Heart left ventricle (tissue), 16 donors: ENCODE measurements around the gene GPR107. TPM values are rescaled to one million over a fixed set of nuclear protein-coding genes. Genes with fewer than 3 reads are reported as not detected.

Experiments used
- ATAC-seq, 4 donors: fragments of 200-7000 bp; cut with Tn5 transposase; one replicate each; pipeline ENCODE4 v1.9.1; 2020 to 2022; ENCODE audit warnings: moderate library complexity in 4 of 4, mild to moderate bottlenecking in 3 of 4, moderate number of reproducible peaks in 1 of 4
- DNase-seq, 5 donors: peaks; one replicate each; pipeline ENCODE4 v3.0.0-alpha.2; 2020
- H3K27ac ChIP-seq, 12 donors: fragments of 200-600 bp; sonication (generic) in 4 of 12; one replicate each; pipeline versions ENCODE4 v1.5.0 to v1.8.0; 2016 to 2022; ENCODE audit warnings: mild to moderate bottlenecking in 2 of 12
- H3K27me3 ChIP-seq, 9 donors: fragments of 200-600 bp; sonication (generic) in 2 of 9; one replicate each; pipeline versions ENCODE4 v1.5.1 to v1.8.0; 2016 to 2022; ENCODE audit warnings: mild to moderate bottlenecking in 3 of 9
- H3K36me3 ChIP-seq, 9 donors: fragments of 200-600 bp; sonication (generic) in 2 of 9; one replicate each; pipeline versions ENCODE4 v1.5.0 to v1.8.0; 2018 to 2022; ENCODE audit warnings: mild to moderate bottlenecking in 2 of 9
- H3K4me1 ChIP-seq, 12 donors: fragments of 200-600 bp; sonication (generic) in 4 of 12; one replicate each; pipeline versions ENCODE4 v1.5.0 to v1.8.0; 2016 to 2022; ENCODE audit warnings: mild to moderate bottlenecking in 3 of 12
- H3K4me3 ChIP-seq, 12 donors: fragments of 200-600 bp; sonication (generic) in 4 of 12; one replicate each; pipeline versions ENCODE4 v1.5.0 to v1.8.0; 2017 to 2022; ENCODE audit warnings: mild to moderate bottlenecking in 9 of 12, moderate library complexity in 4 of 12
- H3K9me3 ChIP-seq, 12 donors: fragments of 200-600 bp; sonication (generic) in 4 of 12; one replicate each; pipeline versions ENCODE4 v1.5.0 to v1.8.0; 2016 to 2022; ENCODE audit warnings: mild to moderate bottlenecking in 1 of 12
- CTCF ChIP-seq, 12 donors: fragments of 200-600 bp; sonication (generic) in 4 of 12; IDR thresholded peaks; one replicate each; pipeline versions ENCODE4 v1.5.0 to v1.8.0; 2018 to 2022; ENCODE audit warnings: antibody characterized with exemption in 12 of 12, mild to moderate bottlenecking in 5 of 12
- POLR2A ChIP-seq, 2 donors: fragments of 450-650 bp; IDR thresholded peaks; one replicate each; pipeline ENCODE4 v1.6.1; 2017; ENCODE audit warnings: antibody characterized with exemption in 2 of 2, mild to moderate bottlenecking in 2 of 2, moderate library complexity in 2 of 2
- WGBS, 4 donors: extraction: QIAGEN DNeasy Blood & Tissue Kit in 2 of 4; methylation state at CpG; one replicate each; pipeline versions ENCODE4 v1.1.5 to v1.1.7; 2013 to 2018; 5-methylcytosine and 5-hydroxymethylcytosine counted together
- intact Hi-C, 10 donors: fragments of 100-400 bp; cut with DNase I; formaldehyde crosslinking; loops; one replicate each; pipeline versions ENCODE4 v1.11.1 to v1.14.2; 2022
- polyA plus RNA-seq, 2 donors: library from polyadenylated mRNA; stranded (reverse); fragments of 200-250 nt; gene quantifications; one replicate each; pipeline ENCODE4 v1.2.3, GENCODE V29; 2013
- total RNA-seq, 9 donors: library from RNA; depleted of rRNA in 2 of 9; stranded (reverse); fragments of >200 nt in 2 of 9; fragmentation: NEBNext Ultra II Directional in 3 of 9; extraction: Animal tissue kit (Norgen Biotek cat#: 25700) in 3 of 9; gene quantifications; one replicate each; pipeline versions ENCODE4 v1.1.0 to v1.2.4, GENCODE V29; 2016 to 2023
- donor health status: ischemic (EF 13 %, LVEDD 7.1; RV severe dilation, severe dysfunction).
- donor health status: healthy with polysubstance abuse.
- donor health status: DM: no; HTN: yes; CAD: no.
- donor health status: DM: no; HTN: no; CAD: no.
- donor health status: ischemic (EF 25% LVEDD 6.9; RV normal size, moderate dysfunction).
- donor health status: ischemic (EF 25% LVEDD 5.7; RV mildly dilated, moderate dysfunction).
- donor health status: healthy.
- donor health status: DM: yes; HTN: yes; CAD: no.
- donor health status: ischemic (EF 35%, LVEDD 5.7; RV mildly dilated, moderate dysfunction).
- donor health status: nonischemic (EF 11% LVEDD 7.7; RV severe dilation, severe dysfunction).
- donor health status: DM: yes; HTN: yes; CAD: no.
- donor health status: PGD.
- donor health status: ischemic (EF 29% LVEDD 5.4; RV normal size, mild dysfunction).
- donor health status: nonischemic (EF 23%, LVEDD 6.1; RV moderate dilation, normal function).

GPR107 gene
- total and polyA plus RNA-seq, 11 donors: 7.0 to 33.2 (median 21.3) TPM

DNA sequence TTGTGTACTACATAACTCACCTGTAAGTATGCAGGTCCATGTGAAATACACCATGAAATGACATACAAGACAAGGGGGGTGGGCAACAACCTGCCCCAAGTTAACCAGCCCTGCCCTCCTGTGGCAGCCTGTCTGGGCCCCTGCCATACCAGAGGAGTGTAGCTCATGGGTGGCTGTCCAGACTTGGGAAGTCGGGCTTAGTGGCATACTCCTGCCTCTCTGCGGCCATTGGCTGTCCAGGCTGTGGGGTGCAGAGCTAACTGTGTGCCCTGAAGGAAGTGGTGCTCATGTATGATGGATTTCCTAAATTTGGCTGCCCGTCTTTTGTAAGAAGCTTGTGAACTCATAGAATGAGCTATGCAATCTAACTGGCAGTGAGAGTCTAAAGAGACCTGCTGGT lies 47.0 kb downstream of the GPR107 start:
- Histone ChIP-seq H3K27ac (no peak overlapping the region), H3K27me3 (no peaks in the 10 kb centered on the region), H3K4me3 (no peak overlapping the region), H3K36me3 (peaks cover 0 to 97% (median 90%) of the 10 kb centered on the region in 9 donors), H3K9me3 (no peaks in the 10 kb centered on the region), H3K4me1 (peaks cover 0 to 19% (median 4%) of the 10 kb centered on the region in 12 donors)
- ATAC-seq (no peak), DNase-seq (no peak)
- intact Hi-C loops: loop anchor here in 9 of 10 donors (2.0 to 10.0 kb wide), 6 partner anchors 213 to 584 kb away; no protein-coding TSS in a partner anchor
- WGBS, 4 donors: 93 to 96% (median 94%) methylated on average over 3 of the region's 3 CpGs
- TF ChIP-seq POLR2A (IDR thresholded peaks at IDR 0.05) (no peak), CTCF (IDR thresholded peaks at IDR 0.05) (no peak)

DNA sequence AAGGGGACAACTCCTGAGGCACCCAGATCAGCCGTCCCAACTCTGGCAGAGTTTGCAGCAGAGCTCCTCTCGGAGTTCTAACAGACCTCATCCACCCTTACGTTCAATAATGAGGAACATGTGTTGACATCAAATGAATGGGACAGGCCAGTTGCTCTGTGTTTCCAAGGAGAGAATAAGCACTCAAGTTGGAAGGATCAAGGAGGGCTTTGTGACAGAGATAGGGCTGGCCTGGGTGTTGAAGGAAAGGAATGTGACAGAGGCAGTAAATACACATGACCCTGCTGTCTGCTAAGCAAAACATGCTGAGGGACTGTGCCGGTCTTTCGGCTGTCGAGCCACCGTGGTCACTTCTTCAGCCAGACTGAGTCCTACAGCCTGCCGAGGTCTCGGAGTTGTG lies 48.2 kb downstream of the GPR107 start:
- peak; percentile 56 to 83 (median 78) for ATAC-seq
- Histone ChIP-seq H3K36me3 (peaks cover 0 to 97% (median 85%) of the 10 kb centered on the region in 9 donors), H3K4me3 (no peak overlapping the region), H3K27me3 (no peaks in the 10 kb centered on the region), H3K4me1 (peaks cover 0 to 19% (median 4%) of the 10 kb centered on the region in 12 donors), H3K9me3 (no peaks in the 10 kb centered on the region), H3K27ac (no peak overlapping the region)
- TF ChIP-seq CTCF (IDR thresholded peaks at IDR 0.05): no peak
- no peak for TF ChIP-seq POLR2A (IDR thresholded peaks at IDR 0.05)
- no peak for DNase-seq
- 44 to 54% (median 49%) methylated on average over 9 of the region's 9 CpGs for WGBS, 4 donors
- intact Hi-C loops: loop anchor here in 9 of 10 donors (2.0 to 10.0 kb wide), 6 partner anchors 215 to 583 kb away; no protein-coding TSS in a partner anchor

DNA sequence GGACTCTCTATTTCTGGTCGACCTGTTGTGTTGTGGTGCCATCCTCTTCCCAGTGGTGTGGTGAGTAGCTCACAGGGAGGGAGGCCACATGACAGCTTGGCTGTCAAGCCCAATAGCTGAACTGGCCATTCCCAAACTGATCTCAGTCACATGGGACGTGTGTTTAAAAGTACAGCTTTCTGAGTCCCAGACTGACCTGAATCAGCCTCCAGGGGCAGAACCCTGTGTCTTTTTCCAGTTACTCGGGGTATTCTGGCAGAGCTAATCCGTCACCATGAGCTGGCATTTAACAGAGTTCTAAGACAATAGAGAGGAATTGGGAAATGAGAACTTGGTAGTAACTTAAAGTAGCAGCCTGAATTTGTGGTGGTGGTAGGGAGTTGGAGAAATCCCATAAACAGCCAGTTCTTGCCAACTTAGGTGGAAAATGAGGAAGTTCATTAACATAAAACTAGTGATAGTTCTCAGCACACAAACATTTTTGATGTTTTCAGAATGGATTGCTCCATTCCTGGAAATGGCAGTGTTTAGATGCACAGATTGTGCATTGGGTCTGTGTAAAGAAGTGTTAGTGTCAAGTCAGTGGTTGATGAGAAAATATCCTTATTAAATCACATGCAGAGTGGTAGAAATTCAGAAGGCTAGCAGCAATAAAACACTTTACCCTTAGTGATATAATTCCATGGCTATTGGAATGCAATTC lies 50.9 kb downstream of the GPR107 start:
- intact Hi-C loops: loop anchor here in 8 of 10 donors (2.0 to 10.0 kb wide), 10 partner anchors 83 to 580 kb away; no protein-coding TSS in a partner anchor
- H3K27ac ChIP-seq: peak overlapping the region in 1 of 12 donors; percentile 17
- 53 to 63% (median 59%) methylated on average over 4 of the region's 4 CpGs for WGBS, 4 donors
- no peak for DNase-seq
- no peak for TF ChIP-seq CTCF (IDR thresholded peaks at IDR 0.05)
- TF ChIP-seq POLR2A (IDR thresholded peaks at IDR 0.05): no peak
- peaks cover 0 to 19% (median 2%) of the 10 kb centered on the region in 12 donors for H3K4me1 ChIP-seq
- no peak overlapping the region for H3K4me3 ChIP-seq
- no peaks in the 10 kb centered on the region for H3K27me3 ChIP-seq
- H3K36me3 ChIP-seq: peaks cover 0 to 96% (median 84%) of the 10 kb centered on the region in 9 donors
- ATAC-seq: peak in 1 of 4 donors; percentile 31
- H3K9me3 ChIP-seq: no peaks in the 10 kb centered on the region

- Histone ChIP-seq H3K9me3 (no peaks in the 10 kb centered on the region), H3K4me1 (peaks cover 0 to 14% (median under 1%) of the 10 kb centered on the region in 12 donors), H3K27me3 (no peaks in the 10 kb centered on the region), H3K27ac (peak overlapping the region in 1 of 12 donors; percentile 73), H3K36me3 (peaks cover 0 to 97% (median 84%) of the 10 kb centered on the region in 9 donors), H3K4me3 (no peak overlapping the region)
- ATAC-seq (no peak), DNase-seq (no peak)
- TF ChIP-seq CTCF (IDR thresholded peaks at IDR 0.05) (no peak), POLR2A (IDR thresholded peaks at IDR 0.05) (no peak)
- WGBS, 4 donors: 96 to 100% (median 99%) methylated on average over 2 of the region's 2 CpGs
- intact Hi-C loops: loop anchor here (1.0 to 10.0 kb wide), 10 partner anchors 80 to 578 kb away; no protein-coding TSS in a partner anchor
These were observed 53.1 kb downstream of the GPR107 start for GRCh38 chr9:130106860-130107233.
